T-helper 1 cell treated with Interleukin-12 subunit alpha and Interleukin-12 subunit beta and Interleukin-4 antibody, amounts not matched to agents 30 ng/mL and 1 ng/mL, for 36 hours (primary cell): Measurements from ENCODE around the gene CNPY1. TPM values are rescaled to one million over a fixed set of nuclear protein-coding genes. Genes with fewer than 3 reads are reported as not detected.

Experiments
- intact Hi-C: fragments of 100-400 bp; cut with micrococcal nuclease; formaldehyde crosslinking; loops from one replicate; pipeline ENCODE4 v1.15.1; 2024
- total RNA-seq: library from RNA; stranded (reverse); gene quantifications from 2 replicates; pipeline ENCODE4 v1.2.3, GENCODE V29; 2022

CNPY1 gene
- total RNA-seq: not detected in 2 replicates

DNA sequence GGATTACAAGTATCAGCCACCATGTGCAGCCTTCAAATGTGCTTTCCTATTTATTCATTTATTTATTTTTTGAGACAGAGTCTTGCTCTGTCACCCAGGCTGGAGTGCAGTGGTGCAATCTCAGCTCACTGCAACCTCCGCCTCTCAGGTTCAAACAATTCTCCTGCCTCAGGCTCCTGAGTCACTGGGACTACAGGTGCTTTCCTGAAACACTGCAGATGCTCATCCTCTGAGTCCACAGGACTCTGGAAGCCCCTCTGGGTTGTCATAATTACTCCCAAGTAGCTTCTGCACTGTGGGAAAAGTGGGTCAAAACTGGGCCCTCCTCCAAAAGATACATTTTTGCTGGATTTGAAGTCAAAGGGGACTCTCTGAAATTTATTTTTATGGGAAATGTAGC, at the start of gene CNPY1:
TSS of gene CNPY1 (minus strand) at position 111 of the 400 bp plus-strand sequence. CDS start 630 bp downstream, outside the sequence.
- intact Hi-C loops: loop anchor here (10.0 kb wide), 1 partner anchor 622 kb away; no protein-coding TSS in a partner anchor

DNA sequence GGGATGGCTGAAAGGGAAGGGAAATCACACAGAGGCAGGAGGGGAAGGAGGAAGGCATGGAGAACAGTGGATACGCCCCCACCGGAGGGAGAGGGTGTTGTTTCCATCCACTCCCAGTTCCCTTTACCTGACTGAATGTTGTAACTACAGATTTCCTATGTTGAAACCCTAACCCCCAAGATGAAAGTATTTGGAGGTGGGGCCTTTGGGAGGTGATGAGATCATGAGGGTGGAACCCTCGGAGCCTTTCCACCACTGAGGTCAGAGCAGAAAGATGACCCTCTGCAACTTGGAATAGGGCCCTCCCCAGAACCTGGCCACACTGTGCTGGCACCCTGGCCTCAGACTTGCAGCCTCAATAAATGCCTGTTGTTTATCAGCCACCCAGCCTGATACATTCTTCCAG, 48.6 kb upstream of the CNPY1 start:
- intact Hi-C loops: loop anchor here (5.0 to 10.0 kb wide), 2 partner anchors 97 to 390 kb away; no protein-coding TSS in a partner anchor

DNA sequence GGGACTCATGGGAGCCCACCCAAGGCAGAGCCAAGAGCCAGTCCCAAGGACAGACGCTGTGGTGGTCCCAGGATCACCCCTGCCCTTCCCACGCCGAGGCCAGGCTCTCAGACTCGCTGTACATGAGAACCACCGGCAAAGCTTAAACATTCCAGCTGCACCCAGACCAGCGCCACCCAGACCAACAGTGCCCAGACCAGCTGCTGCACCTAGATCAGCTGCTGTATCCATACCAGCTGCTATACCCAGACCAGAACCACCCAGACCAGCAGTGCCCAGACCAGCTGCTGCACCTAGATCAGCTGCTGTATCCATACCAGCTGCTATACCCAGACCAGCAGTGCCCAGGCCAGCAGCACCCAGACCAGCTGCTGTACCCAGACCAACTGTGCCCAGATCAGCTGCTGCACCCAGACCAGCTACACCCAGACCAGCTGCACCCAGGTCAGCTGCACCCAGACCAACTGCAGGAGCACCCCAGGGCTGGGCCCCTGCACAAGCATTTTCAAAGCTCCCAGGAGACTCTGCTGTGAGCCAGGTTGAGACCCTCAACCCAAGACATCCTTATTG, 47.9 kb upstream of the CNPY1 start:
- intact Hi-C loops: loop anchor here (10.0 kb wide), 1 partner anchor 389 kb away; no protein-coding TSS in a partner anchor

- intact Hi-C loops: loop anchor here (10.0 kb wide), 1 partner anchor 389 kb away; no protein-coding TSS in a partner anchor
Observed at GRCh38 chr7:155593461-155594162, 47.3 kb upstream of the CNPY1 start.

GRCh38 chr7:155591055-155591775, 44.9 kb upstream of the CNPY1 start:
- intact Hi-C loops: loop anchor here (10.0 kb wide), 1 partner anchor 386 kb away; no protein-coding TSS in a partner anchor

- intact Hi-C loops: loop anchor here (10.0 kb wide), 1 partner anchor 386 kb away; no protein-coding TSS in a partner anchor
Observed at GRCh38 chr7:155590215-155591018, 44.1 kb upstream of the CNPY1 start.

DNA sequence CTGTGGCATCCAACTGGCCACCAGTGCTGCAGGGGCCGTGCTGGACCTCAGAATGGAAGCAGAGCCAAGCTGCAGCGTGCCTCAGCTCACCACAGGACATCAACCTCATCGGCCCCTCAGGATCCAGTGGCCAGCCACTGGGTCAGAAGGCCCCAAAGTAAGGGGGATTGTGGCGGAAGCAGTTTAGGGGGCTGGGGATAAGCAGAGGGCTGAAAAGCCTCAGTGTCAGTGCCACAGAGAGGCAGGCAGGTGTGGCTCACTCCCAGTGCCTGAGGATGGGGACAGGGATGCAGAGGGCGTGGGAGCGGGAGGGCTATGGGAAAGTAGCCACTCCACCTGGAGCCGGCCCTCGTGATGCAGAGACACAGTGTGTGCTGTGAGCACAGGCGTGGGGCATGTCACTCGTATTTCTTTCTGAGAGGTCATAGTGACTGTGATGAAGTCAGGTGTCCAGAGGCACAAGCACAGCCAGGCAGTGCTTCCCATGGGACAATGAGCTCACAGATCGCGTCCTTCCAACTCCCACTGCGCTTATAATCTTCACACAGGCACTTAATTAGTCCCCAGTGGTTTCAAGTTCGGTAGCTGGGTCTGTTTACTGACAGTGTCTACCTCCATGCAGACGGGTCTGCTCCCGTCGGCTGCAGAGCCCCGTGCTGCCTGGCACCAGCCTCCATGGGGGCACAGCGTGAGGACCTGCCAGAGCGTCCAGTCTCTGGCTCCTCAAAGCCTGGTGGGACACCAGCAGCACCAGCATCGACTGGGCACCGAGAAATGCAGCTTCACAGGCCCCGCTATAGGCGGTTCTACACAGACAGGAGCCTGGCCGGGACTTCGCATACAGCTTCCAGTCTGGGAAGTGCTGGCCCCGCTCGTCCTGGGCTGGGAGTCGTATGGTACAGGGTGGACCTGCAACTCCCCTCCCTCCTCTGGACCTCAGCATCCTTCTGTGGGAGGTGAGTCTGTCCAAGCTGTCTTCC, 42.9 kb upstream of the CNPY1 start:
- intact Hi-C loops: no loop called here

DNA sequence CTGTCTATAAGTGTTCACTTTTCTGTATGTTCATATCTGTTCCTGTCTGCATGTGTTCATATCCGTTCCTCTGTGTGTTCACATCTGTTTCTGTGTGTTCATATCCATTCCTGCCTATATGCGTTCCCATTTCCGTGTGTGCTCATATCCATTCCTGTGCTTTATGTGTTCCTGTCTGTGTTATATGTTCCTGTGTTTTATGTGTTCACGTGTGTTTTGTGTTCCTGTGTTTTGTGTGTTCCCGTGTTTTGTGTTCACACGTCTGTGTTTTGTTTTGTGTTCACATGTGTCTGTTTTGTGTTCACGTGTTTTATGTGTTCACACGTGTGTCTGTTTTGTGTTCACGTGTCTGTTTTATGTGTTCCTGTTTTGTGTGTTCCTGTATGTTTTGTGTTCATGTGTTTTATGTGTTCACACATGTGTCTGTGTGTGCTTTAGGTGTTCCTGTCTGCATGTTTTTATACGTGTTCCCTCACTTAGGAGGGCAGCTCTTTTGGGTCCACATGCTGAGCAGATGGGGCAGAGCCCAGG, 42.2 kb upstream of the CNPY1 start:
- intact Hi-C loops: no loop called here

DNA sequence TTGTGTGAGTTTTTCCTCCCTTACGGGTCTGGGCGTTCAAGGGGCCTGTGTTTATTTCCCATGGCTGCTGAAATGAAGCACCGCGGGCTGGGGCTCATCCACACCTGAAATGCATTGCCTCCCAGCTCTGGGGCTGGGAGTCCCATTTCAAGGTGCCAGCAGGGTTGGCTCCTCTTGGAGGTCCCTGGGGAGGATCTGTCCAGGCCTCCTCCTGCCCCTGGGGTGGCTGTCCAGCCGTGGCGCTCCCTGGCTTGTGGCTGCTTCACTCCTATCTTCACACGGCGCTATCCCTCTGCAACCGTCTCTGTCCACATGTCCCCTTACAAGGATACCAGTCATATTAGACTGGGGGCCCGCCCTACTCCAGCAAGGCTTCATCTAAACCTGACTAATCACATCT, 41.1 kb upstream of the CNPY1 start:
- intact Hi-C loops: no loop called here

DNA sequence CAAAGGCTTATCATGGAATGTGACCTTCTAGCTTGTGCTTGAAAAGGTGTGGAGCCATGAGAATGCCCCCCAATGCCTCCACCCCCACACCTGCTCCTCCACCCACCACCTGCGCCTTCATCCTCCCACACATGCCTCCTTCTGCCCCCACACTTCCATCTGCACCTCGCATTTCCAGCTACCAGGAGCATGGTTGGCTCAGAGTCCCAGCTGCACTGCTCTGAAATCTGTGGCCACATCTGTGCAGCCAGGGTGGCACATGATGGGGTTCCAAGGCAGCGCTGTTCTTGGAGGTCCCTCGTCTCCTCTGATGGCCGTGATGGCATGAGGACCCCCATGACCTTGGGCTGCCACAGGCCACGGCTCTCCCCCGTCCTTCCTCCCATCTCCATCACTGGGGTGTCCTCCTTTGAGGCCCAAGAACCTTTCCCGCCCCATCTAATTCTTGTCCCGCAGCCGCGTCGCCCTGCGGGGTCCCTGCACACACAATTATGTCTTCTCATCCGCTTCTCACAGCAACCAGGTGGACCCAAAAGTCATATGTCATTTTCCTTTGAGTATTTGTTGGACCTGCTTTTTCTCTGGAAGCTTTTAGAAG, 40.6 kb upstream of the CNPY1 start:
- intact Hi-C loops: no loop called here

- intact Hi-C loops: no loop called here
Observed at GRCh38 chr7:155585951-155586350, 39.6 kb upstream of the CNPY1 start.

DNA sequence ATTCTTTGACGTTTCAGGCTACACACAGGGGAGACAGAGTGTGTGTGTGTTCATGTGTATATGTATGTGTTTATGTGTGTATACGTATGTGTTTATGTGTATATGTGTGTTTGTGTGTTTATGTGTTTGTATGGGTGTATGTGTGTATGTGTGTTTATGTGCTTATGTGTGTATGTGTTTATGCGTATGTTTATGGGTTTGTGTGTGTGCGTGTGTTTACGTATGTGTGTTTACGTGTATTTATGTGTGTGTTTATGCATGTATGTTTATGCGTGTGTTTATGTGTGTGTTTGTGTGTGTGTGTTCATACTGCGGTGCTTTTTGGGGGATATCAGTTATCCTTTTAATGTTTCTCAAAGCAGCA, 39.2 kb upstream of the CNPY1 start:
- intact Hi-C loops: no loop called here

DNA sequence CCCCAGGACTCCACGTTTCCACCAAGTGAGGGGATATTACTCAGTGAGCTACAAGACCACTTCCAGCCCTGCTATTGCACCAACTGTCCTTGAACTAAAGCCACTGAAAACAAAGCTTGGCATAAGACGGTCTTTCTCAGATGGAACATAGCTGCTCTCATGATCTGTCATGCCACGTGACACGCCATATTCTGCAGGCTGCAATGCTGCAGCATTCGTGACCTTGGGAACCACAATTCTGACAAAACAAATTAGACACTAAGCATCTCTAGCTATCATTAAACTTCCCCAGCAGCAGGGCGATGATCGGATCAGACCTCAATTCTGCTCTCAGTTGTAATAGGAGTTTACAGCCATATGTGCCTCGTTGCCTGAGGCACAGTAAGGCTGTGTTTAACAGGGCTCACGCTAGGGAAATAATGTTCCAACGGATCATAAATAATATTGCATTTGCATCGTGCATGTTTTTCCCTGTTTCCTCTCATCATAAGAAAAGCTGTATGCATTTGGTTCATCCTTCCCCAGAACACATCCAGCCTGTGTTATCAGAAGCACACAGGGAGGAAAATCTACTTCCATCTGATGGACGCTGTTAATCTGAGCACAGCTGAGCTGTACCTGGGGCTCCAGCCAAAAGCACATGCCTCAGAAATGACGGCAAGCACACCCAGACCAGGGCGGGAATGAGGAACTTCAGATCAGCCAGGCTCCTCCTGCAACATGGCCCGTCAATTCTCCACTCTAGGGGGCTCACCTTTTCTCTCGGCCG, 38.6 kb upstream of the CNPY1 start:
- intact Hi-C loops: no loop called here

GRCh38 chr7:155584261-155584660, 37.9 kb upstream of the CNPY1 start:
- intact Hi-C loops: no loop called here

DNA sequence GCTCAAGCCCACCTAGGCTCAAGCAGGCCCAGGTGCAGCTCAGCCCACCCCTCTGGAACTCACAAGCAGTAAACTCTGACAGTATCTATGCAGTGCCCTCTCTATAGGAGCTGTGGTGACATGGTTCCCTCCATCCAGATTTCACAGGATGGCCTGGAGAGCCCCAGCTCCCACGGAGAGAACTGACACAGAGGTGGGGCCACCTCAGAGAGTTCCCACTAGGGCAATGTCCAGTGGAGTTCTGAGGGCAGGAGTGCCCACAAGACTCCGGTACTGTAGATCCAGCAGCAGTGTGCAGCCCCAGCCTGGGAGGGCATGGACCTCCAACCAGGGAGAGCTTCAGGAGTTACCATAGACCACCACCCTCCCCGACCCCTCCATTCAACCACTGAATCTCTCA, 37.3 kb upstream of the CNPY1 start:
- intact Hi-C loops: no loop called here

DNA sequence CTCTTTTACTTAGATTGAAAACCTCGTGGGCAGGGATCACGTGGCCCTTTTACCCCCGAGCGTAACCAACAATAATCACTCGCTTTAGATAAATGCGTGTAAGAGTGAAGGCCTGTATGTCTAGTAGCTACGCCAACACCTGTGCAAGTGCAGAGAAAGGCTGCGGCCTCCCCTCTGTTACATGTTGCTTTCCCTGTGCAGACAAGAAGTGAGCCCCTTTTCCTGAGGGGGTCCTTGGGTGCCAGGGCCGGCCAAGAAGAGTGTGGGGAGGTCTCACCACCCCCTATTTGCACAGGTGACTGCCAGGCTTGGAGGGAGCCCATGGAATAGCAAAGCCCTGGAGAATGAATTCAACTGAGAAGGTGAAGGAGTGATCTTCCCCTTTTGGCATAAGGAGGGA, 35.6 kb upstream of the CNPY1 start:
- intact Hi-C loops: no loop called here

DNA sequence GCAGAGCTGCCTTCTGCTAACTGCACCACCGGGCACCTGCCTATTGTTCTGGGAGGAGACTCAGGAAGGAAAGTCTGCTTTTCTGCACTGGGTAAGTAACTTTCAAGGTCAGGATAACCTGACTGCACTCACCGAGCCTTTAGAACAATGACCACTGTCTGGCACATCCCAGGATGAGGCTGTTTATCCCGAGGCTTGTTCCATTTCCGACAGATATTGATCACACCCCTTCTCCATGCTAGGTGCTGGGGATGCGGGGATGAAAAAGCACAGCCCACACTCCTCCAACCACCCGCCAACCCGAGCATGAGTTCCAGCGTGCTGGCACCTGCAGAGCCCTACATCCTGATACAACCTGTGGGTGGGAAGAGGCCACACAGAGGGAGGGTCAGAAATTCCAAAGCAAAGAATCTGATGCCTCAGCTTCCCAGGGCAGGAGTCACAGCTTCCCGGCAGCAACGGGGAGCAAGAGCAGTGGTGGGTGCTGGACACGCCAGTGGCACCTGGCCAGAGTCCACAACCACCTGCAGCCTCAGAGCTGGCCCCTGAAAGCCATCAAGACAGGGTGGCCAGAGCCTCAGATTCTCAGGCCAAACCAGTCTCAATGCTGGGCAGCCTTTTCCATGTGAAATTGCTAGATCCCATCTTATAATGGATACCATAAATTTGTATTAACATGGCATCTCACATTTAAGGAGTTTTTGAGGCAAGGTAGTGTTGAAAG, 34.9 kb upstream of the CNPY1 start:
- intact Hi-C loops: no loop called here

- intact Hi-C loops: no loop called here
Observed at GRCh38 chr7:155580367-155580766, 34.0 kb upstream of the CNPY1 start.
